Neural crest cell (in vitro differentiated cells): ENCODE measurements around the gene CELSR3. TPM values are rescaled to one million over a fixed set of nuclear protein-coding genes. Genes with fewer than 3 reads are reported as not detected.

Experiments used
- DNase-seq: peaks from one replicate; pipeline ENCODE4 v3.0.0; 2021; ENCODE audit warnings: low read depth, mixed read lengths, low spot score
- H3K27ac Mint-ChIP-seq: one replicate; pipeline ENCODE4 v1.8.0; 2021; ENCODE audit warnings: mild to moderate bottlenecking, mixed read lengths; ENCODE audit not compliant: unreplicated experiment
- H3K27me3 Mint-ChIP-seq: 2 replicates; pipeline ENCODE4 v1.8.0; 2021; ENCODE audit warnings: low read depth, mild to moderate bottlenecking, mixed read lengths
- H3K36me3 Mint-ChIP-seq: 2 replicates; pipeline ENCODE4 v1.8.0; 2021; ENCODE audit warnings: low read depth, mild to moderate bottlenecking, mixed read lengths
- H3K4me1 Mint-ChIP-seq: 2 replicates; pipeline ENCODE4 v1.8.0; 2021; ENCODE audit warnings: mixed read lengths
- H3K4me3 Mint-ChIP-seq: one replicate; pipeline ENCODE4 v1.8.0; 2021; ENCODE audit warnings: mild to moderate bottlenecking, mixed read lengths
- H3K9me3 Mint-ChIP-seq: 2 replicates; pipeline ENCODE4 v1.8.0; 2021; ENCODE audit warnings: mixed read lengths
- CTCF ChIP-seq: fragments of 200-600 bp; sonication (generic); conservative IDR thresholded peaks from 2 replicates; pipeline ENCODE4 v1.5.0; 2021; ENCODE audit warnings: antibody characterized with exemption, mild to moderate bottlenecking
- total RNA-seq: library from RNA; stranded (reverse); gene quantifications from 2 replicates; pipeline ENCODE4 v1.2.1, GENCODE V29; 2021

The CELSR3 gene
- total RNA-seq, 1 donor from 2014 or later: 27.2 TPM

- Mint-ChIP-seq H3K9me3 (no peaks in the 10 kb centered on the region), H3K36me3 (peaks cover 7% of the 10 kb centered on the region), H3K4me3 (no peak overlapping the region), H3K27ac (no peak overlapping the region), H3K27me3 (peaks cover 2% of the 10 kb centered on the region), H3K4me1 (peaks cover 17% of the 10 kb centered on the region)
- no peak for DNase-seq
- TF ChIP-seq CTCF: no peak
Observed at GRCh38 chr3:48594417-48595049, 68.2 kb downstream of the CELSR3 start.

- no peak for DNase-seq
- Mint-ChIP-seq H3K4me1 (peaks cover 17% of the 10 kb centered on the region), H3K9me3 (no peaks in the 10 kb centered on the region), H3K4me3 (no peak overlapping the region), H3K27ac (no peak overlapping the region), H3K27me3 (peaks cover 2% of the 10 kb centered on the region), H3K36me3 (peaks cover 7% of the 10 kb centered on the region)
- no peak for TF ChIP-seq CTCF
Observed at GRCh38 chr3:48593337-48593736, 69.3 kb downstream of the CELSR3 start.

- peaks cover 2% of the 10 kb centered on the region for H3K27me3 Mint-ChIP-seq
- no peaks in the 10 kb centered on the region for H3K9me3 Mint-ChIP-seq
- DNase-seq: no peak
- H3K4me3 Mint-ChIP-seq: no peak overlapping the region
- no peak for TF ChIP-seq CTCF
- H3K36me3 Mint-ChIP-seq: peaks cover 7% of the 10 kb centered on the region
- H3K4me1 Mint-ChIP-seq: peaks cover 14% of the 10 kb centered on the region
- H3K27ac Mint-ChIP-seq: no peak overlapping the region
Observed at GRCh38 chr3:48592519-48593087, 70.1 kb downstream of the CELSR3 start.

GRCh38 chr3:48591886-48592518, 70.7 kb downstream of the CELSR3 start:
- Mint-ChIP-seq H3K36me3 (peaks cover under 1% of the 10 kb centered on the region), H3K27ac (no peak overlapping the region), H3K27me3 (peaks cover 2% of the 10 kb centered on the region), H3K4me3 (no peak overlapping the region), H3K9me3 (no peaks in the 10 kb centered on the region), H3K4me1 (peaks cover 8% of the 10 kb centered on the region)
- no peak for DNase-seq
- TF ChIP-seq CTCF: no peak

- Mint-ChIP-seq H3K27me3 (peaks cover 2% of the 10 kb centered on the region), H3K9me3 (no peaks in the 10 kb centered on the region), H3K4me1 (peaks cover 8% of the 10 kb centered on the region), H3K36me3 (no peaks in the 10 kb centered on the region), H3K4me3 (no peak overlapping the region), H3K27ac (no peak overlapping the region)
- no peak for TF ChIP-seq CTCF
- DNase-seq: no peak
Observed at GRCh38 chr3:48591436-48591835, 71.2 kb downstream of the CELSR3 start.
